SHP77 treated with DMSO at 0.1 percent for 48 hours (cell line): ENCODE results near the gene USP32.

Source experiments
- DNase-seq: peaks from one replicate; lab custom pipeline; 2025; lab: John Stamatoyannopoulos, UW

The USP32 gene

DNA sequence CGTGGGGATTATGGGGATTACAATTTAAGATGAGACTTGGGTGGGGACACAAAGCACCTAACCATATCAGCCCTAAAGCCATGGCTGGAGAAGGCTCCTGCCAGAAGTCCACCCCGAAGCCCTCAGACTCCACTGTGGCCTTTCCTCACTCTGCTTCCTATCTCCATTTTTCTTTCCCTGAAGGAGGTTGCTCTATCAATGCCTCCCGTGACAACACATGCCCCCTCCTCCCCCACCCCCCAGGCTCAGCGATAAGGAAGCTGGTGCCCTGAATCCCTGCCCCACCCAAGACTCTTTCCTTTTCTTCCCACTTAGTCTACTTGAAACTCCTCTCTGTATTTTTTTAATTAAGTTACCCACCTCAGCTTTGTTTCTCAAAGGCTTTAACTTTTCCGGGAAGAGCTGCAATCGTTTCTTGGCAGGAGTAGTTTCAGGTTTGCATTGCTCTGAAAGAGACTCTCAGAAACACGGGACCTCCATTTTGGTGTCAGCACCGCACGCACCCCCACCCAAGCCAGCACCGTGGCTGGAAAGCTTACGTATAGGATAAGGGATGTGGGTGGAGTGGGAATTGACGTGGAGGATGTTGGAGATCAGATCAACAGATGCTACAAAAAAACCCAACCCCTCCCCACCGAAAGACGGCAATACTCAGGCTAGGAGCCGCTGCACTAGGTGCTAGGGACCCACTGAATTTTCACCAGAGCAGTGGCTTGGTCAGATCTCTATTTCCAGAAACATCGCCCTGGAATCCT is 257.4 kb downstream of the USP32 start:
- no peak for DNase-seq

DNA sequence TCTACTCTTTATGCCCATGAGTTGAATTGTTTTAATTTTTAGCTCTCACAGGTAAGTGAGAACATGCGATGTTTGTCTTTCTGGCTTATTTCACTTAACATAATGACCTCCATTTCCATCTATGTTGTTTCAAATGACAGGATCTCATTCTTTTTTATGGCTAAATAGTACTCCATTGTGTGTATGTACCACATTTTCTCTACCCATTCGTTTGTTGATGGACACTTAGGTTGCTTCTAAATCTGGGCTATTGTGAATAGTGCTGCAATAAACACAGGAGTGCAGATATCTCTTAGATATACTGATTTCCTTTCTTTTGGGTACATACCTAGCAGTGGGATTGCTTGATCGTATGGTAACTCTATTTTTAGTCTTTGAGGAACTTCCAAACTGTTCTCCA is 261.5 kb downstream of the USP32 start:
- DNase-seq: no peak

DNA sequence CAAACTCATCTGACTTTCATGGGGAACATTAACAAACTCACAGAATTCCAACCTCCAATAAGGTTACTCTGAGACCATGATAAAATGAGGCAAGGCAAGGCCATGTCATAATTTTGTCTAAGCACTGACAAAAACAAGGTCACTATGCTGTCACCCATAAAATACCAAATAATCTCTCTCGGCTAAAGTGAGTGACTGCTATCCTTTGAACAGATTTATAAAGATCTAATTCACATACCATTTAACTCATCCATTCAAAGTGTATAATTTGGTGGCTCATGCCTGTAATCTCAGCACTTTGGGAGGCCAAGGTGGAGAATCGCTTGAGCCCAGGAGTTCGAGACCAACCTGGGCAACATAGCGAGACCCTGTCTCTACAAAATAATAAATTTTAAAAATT is 262.8 kb downstream of the USP32 start:
- no peak for DNase-seq
